ENCODE measurements around the gene LCN10. TPM values are rescaled to one million over a fixed set of nuclear protein-coding genes. Genes with fewer than 3 reads are reported as not detected.
"Not testable (repeated sequence)": the region's sequence is repeated elsewhere in the genome, so short reads cannot be mapped to it uniquely, and the experiment has no call there.

LCN10 gene
- total RNA-seq, 2 experiments from 2014 or later = not detected

DNA sequence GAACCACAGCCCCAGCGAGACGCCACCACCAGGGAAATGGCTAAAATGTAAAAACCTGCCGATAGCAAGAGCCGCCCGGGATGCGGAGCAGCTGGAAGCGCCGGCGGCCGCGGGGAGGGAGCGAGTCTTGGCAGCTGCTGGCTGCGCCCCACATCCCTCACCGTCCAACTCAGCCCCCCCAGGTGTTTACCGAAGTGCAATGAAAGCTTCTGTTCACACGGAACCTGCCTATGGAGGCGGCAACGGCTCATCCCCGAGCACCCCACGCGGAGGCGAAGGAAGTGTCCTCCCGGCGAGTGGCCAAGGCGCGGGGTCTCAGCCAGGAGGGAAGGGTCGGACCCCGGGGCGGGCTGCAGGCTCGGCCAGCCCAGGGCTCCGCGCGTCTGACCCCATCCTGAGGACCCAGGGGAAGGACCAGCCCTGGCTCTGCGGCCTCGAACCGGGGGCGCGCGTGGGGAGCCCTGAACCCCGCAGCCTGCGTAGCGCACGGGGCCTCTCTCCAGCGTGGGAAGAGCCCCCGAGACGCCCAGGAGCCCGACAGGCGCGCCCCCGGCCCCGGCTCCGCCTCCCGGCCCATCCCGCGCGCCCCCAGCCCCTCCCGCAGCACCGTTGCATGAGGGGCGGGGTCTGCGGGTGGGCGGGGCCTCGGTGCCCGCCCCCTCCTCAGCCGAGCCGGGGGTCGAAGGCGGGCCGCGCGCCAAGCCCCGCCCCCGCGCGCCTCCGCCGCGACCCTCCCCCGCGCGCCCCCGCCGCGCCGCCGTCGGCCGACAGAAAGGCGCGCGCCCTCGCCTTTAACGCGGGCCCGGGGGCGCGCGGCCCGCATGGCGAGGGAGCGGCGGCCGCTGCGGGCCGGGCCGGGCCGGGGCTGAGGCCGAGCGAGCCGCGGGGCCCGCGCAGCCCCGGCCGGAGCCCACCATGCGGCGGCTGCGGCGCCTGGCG is 30.7 kb downstream of the LCN10 start, which contains the start of gene DIPK1B:
Gene DIPK1B, plus strand, starts transcription at position 822 of the 939 bp plus-strand sequence. Its CDS starts 94 bp downstream, at position 916.
- H3K9me3 ChIP-seq (ENCODE audit: control insufficient read depth in 1 of 2, insufficient read depth in 1 of 2, low read length in 2 of 2) = peaks cover 0 to 18% of the 10 kb centered on the region in 2 experiments
- Mint-ChIP-seq H3K4me1 (ENCODE audit: low read depth) (no peaks in the 10 kb centered on the region), H3K9me3 (no peaks in the 10 kb centered on the region), H3K36me3 (ENCODE audit: low read depth) (no peaks in the 10 kb centered on the region), H3K27ac (no peak within 1 kb of the TSS), H3K27me3 (peaks cover 51% of the 10 kb centered on the region), H3K4me3 (peak within 1 kb of the TSS; percentile 12)
- peaks cover 14% of the 10 kb centered on the region for H3K4me1 ChIP-seq (ENCODE audit: insufficient read depth, low read length)
- peak within 1 kb of the TSS; percentile 10 for H3K4me3 ChIP-seq (ENCODE audit: low read length)
- H3K27ac ChIP-seq (ENCODE audit: low read depth in 1 of 2, low read length in 2 of 2) = no peak within 1 kb of the TSS
- ChIA-PET POLR2A (no interaction called here), CTCF (no interaction called here)
- DNase-seq = peak in 2 of 14 experiments; percentile 34 to 42
- peak; percentile 51 for ATAC-seq (ENCODE audit: poor library complexity)
- TF ChIP-seq, protein P1, sequence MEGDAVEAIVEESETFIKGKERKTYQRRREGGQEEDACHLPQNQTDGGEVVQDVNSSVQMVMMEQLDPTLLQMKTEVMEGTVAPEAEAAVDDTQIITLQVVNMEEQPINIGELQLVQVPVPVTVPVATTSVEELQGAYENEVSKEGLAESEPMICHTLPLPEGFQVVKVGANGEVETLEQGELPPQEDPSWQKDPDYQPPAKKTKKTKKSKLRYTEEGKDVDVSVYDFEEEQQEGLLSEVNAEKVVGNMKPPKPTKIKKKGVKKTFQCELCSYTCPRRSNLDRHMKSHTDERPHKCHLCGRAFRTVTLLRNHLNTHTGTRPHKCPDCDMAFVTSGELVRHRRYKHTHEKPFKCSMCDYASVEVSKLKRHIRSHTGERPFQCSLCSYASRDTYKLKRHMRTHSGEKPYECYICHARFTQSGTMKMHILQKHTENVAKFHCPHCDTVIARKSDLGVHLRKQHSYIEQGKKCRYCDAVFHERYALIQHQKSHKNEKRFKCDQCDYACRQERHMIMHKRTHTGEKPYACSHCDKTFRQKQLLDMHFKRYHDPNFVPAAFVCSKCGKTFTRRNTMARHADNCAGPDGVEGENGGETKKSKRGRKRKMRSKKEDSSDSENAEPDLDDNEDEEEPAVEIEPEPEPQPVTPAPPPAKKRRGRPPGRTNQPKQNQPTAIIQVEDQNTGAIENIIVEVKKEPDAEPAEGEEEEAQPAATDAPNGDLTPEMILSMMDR (IDR thresholded peaks at IDR 0.05) = no peak
- peaks cover 37% of the 10 kb centered on the region in 2 experiments for H3K27me3 ChIP-seq (ENCODE audit: control insufficient read depth in 1 of 2, insufficient read depth in 2 of 2, low read length in 2 of 2)
- H3K36me3 ChIP-seq (ENCODE audit: insufficient read depth, low read length) = no peaks in the 10 kb centered on the region
- intact Hi-C loops (cut with DNase I, micrococcal nuclease) = no loop called here

DNA sequence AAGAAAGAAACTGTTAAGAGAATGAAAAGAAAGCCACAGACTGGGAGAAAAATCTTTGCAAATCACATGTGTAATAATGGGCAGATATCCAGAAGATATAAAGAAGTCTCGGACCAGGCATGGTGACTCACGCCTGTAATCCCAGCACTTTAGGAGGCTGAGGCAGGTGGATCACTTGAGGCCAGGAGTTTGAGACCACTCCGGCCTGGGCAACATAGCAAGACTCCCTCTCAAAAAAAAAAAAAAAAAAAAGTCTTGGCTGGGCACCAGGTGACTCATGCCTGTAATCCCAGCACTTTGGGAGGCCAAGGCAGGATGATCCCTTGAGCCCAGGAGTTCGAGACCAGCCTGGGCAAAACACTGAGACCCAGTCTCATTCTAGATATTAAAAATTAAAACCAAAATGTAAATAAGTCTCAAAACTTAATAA is 31.5 kb downstream of the LCN10 start:
- H3K27ac ChIP-seq (ENCODE audit: low read depth in 1 of 2, low read length in 2 of 2); CTCF ChIA-PET; H3K36me3 Mint-ChIP-seq (ENCODE audit: low read depth); POLR2A ChIA-PET; intact Hi-C loops (cut with DNase I, micrococcal nuclease); H3K9me3 Mint-ChIP-seq; DNase-seq; H3K27ac Mint-ChIP-seq; H3K4me3 ChIP-seq (ENCODE audit: low read length); H3K36me3 ChIP-seq (ENCODE audit: insufficient read depth, low read length); H3K4me1 Mint-ChIP-seq (ENCODE audit: low read depth); ATAC-seq (ENCODE audit: poor library complexity): not testable (repeated sequence)
- H3K4me3 Mint-ChIP-seq = peak overlapping the region; percentile 48
- H3K27me3 Mint-ChIP-seq = peaks cover 51% of the 10 kb centered on the region
- Histone ChIP-seq H3K27me3 (ENCODE audit: control insufficient read depth in 1 of 2, insufficient read depth in 2 of 2, low read length in 2 of 2) (peaks cover 37% of the 10 kb centered on the region in 2 experiments), H3K4me1 (ENCODE audit: insufficient read depth, low read length) (peaks cover 14% of the 10 kb centered on the region), H3K9me3 (ENCODE audit: control insufficient read depth in 1 of 2, insufficient read depth in 1 of 2, low read length in 2 of 2) (peaks cover 0 to 18% of the 10 kb centered on the region in 2 experiments)

DNA sequence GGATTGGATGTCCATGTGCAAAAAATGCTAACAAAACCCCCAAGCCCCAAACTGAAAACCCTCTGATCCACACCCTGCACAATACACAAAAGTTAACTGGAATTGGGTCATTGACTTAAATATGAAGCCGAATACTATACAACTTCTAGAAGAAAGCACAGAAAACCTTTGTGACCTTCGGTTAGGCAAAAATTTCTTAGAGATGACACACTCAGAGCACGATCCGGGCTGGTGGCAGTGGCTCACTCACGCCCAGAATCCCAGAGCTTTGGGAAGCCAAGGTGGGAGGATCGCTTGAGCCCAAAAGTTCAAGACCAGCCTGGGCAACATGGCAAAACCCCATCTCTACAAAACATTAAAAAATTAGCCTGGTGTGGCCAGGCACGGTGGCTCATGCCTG is 32.2 kb downstream of the LCN10 start:
- H3K27me3 Mint-ChIP-seq = peaks cover 45% of the 10 kb centered on the region
- no peak overlapping the region for H3K4me3 ChIP-seq (ENCODE audit: low read length)
- H3K4me1 ChIP-seq (ENCODE audit: insufficient read depth, low read length) = peaks cover 14% of the 10 kb centered on the region
- ChIA-PET POLR2A (no interaction called here), CTCF (no interaction called here)
- H3K27ac Mint-ChIP-seq = no peak overlapping the region
- intact Hi-C loops (cut with DNase I, micrococcal nuclease) = no loop called here
- H3K9me3 Mint-ChIP-seq = no peaks in the 10 kb centered on the region
- peaks cover 37% of the 10 kb centered on the region in 2 experiments for H3K27me3 ChIP-seq (ENCODE audit: control insufficient read depth in 1 of 2, insufficient read depth in 2 of 2, low read length in 2 of 2)
- no peaks in the 10 kb centered on the region for H3K4me1 Mint-ChIP-seq (ENCODE audit: low read depth)
- DNase-seq = no peak
- H3K9me3 ChIP-seq (ENCODE audit: control insufficient read depth in 1 of 2, insufficient read depth in 1 of 2, low read length in 2 of 2) = peaks cover 0 to 18% of the 10 kb centered on the region in 2 experiments
- H3K36me3 Mint-ChIP-seq (ENCODE audit: low read depth) = no peaks in the 10 kb centered on the region
- TF ChIP-seq, protein P1 (IDR thresholded peaks at IDR 0.05) = no peak
- ATAC-seq (ENCODE audit: poor library complexity) = no peak
- H3K4me3 Mint-ChIP-seq = no peak overlapping the region
- H3K36me3 ChIP-seq (ENCODE audit: insufficient read depth, low read length) = no peaks in the 10 kb centered on the region
- H3K27ac ChIP-seq (ENCODE audit: low read depth in 1 of 2, low read length in 2 of 2) = no peak overlapping the region

All from CD4-positive, alpha-beta T cell (primary cell).